ENCODE data around the gene CFAP68.

GRCh38 chr11:111836162-111836561, 43.2 kb upstream of the CFAP68 start:
- TF ChIP-seq POLR2A (IDR thresholded peaks at IDR 0.05) (no peak), CTCF (IDR thresholded peaks at IDR 0.05) (no peak)

Measured in tibial nerve (tissue), 3 donors.